Gastroesophageal sphincter (tissue), 4 donors: Measurements from ENCODE around the gene FNDC5. TPM values are rescaled to one million over a fixed set of nuclear protein-coding genes. Genes with fewer than 3 reads are reported as not detected.

Source experiments
- ATAC-seq: fragments of 150-250 bp; one replicate; pipeline ENCODE4 v1.9.1; 2016; ENCODE audit warnings: mild to moderate bottlenecking, moderate library complexity
- H3K27ac ChIP-seq, 4 donors: fragments of 200-600 bp; sonication (generic) in 3 of 4; 1 replicate in 3 of 4; 2 replicates in 1 of 4; pipeline ENCODE4 v1.5.1; 2016 to 2019
- H3K27me3 ChIP-seq: fragments of 200-600 bp; sonication (generic); one replicate; pipeline ENCODE4 v1.5.1; 2019
- H3K36me3 ChIP-seq, 2 donors: fragments of 200-600 bp; sonication (generic); one replicate each; pipeline ENCODE4 v1.5.1; 2019; ENCODE audit warnings: control low read depth in 1 of 2
- H3K4me1 ChIP-seq, 3 donors: fragments of 200-600 bp; sonication (generic); 1 replicate in 2 of 3; 2 replicates in 1 of 3; pipeline ENCODE4 v1.5.1; 2016 to 2019; ENCODE audit warnings: control low read depth in 2 of 3
- H3K4me3 ChIP-seq, 2 donors: fragments of 200-600 bp; sonication (generic); one replicate each; pipeline ENCODE4 v1.5.1; 2019; ENCODE audit warnings: mild to moderate bottlenecking in 1 of 2, moderate library complexity in 1 of 2
- H3K9me3 ChIP-seq, 3 donors: fragments of 200-600 bp; sonication (generic); one replicate each; pipeline ENCODE4 v1.5.1; 2017 to 2019; ENCODE audit warnings: control low read depth in 2 of 3
- CTCF ChIP-seq, 4 experiments: fragments of 200-600 bp in 2 of 4; fragments of 450-650 bp in 2 of 4; sonication (generic) in 1 of 4; IDR thresholded peaks; one replicate each; pipeline ENCODE4 v1.5.1; 2017 to 2019; ENCODE audit warnings: antibody characterized with exemption in 4 of 4, mild to moderate bottlenecking in 2 of 4, moderate library complexity in 2 of 4
- EP300 ChIP-seq: sonication (generic); formaldehyde crosslinking; IDR thresholded peaks from one replicate; pipeline ENCODE4 v1.6.1; 2017; ENCODE audit warnings: antibody characterized with exemption, mild to moderate bottlenecking
- POLR2A ChIP-seq, 2 donors: fragments of 450-650 bp; IDR thresholded peaks; one replicate each; pipeline ENCODE4 v1.6.1; 2017; ENCODE audit warnings: antibody characterized with exemption in 2 of 2, mild to moderate bottlenecking in 2 of 2, moderate library complexity in 1 of 2
- POLR2AphosphoS5 ChIP-seq: sonication (generic); formaldehyde crosslinking; IDR thresholded peaks from one replicate; pipeline ENCODE4 v1.6.1; 2017; ENCODE audit warnings: antibody characterized with exemption
- WGBS, 2 donors: methylation state at CpG; one replicate each; pipeline ENCODE4 v1.1.5; 2018; ENCODE audit warnings: low coverage in 1 of 2; 5-methylcytosine and 5-hydroxymethylcytosine counted together
- total RNA-seq, 4 donors: library from RNA; depleted of rRNA; stranded (reverse); fragments of >200 nt; gene quantifications; one replicate each; pipeline ENCODE4 v1.1.0, GENCODE V29; 2016

Gene FNDC5
- total RNA-seq, 4 donors from 2014 or later: 7.3 to 11.3 (median 8.9) TPM

- Histone ChIP-seq H3K9me3 (no peaks in the 10 kb centered on the region), H3K27me3 (no peaks in the 10 kb centered on the region), H3K36me3 (no peaks in the 10 kb centered on the region), H3K27ac (no peak overlapping the region), H3K4me3 (no peak overlapping the region), H3K4me1 (peaks cover 0 to 36% (median 9%) of the 10 kb centered on the region in 3 donors)
- TF ChIP-seq POLR2AphosphoS5: no peak
- no peak for TF ChIP-seq POLR2A (IDR thresholded peaks at IDR 0.05)
- no peak for TF ChIP-seq EP300
- TF ChIP-seq CTCF (IDR thresholded peaks at IDR 0.05): no peak
- no peak for ATAC-seq
- WGBS, 2 donors: 73% methylated on average over 3 of the region's 6 CpGs; no CpG with 5 or more reads in 1 of the 2 donors
Observed at GRCh38 chr1:32878183-32878582, 7.5 kb upstream of the FNDC5 start.

- H3K27me3 ChIP-seq: no peaks in the 10 kb centered on the region
- ATAC-seq: no peak
- 58 to 70% methylated on average over 2 to 8 of the region's 13 CpGs for whole genome bisulfite sequencing, 2 donors
- H3K4me1 ChIP-seq: peaks cover 0 to 39% (median 12%) of the 10 kb centered on the region in 3 donors
- H3K4me3 ChIP-seq: no peak overlapping the region
- H3K36me3 ChIP-seq: no peaks in the 10 kb centered on the region
- no peak overlapping the region for H3K27ac ChIP-seq
- TF ChIP-seq EP300 (no peak), CTCF (IDR thresholded peaks at IDR 0.05) (no peak), POLR2A (IDR thresholded peaks at IDR 0.05) (no peak), POLR2AphosphoS5 (no peak)
- H3K9me3 ChIP-seq: no peaks in the 10 kb centered on the region
Observed at GRCh38 chr1:32877211-32878110, 6.7 kb upstream of the FNDC5 start.

- TF ChIP-seq CTCF (IDR thresholded peaks at IDR 0.05) (peak in 3 of 4 experiments; percentile 61 to 83 (median 70)), EP300 (no peak)
- ATAC-seq: no peak
- H3K9me3 ChIP-seq: no peaks in the 10 kb centered on the region
- H3K27ac ChIP-seq: no peak overlapping the region
- no peak overlapping the region for H3K4me3 ChIP-seq
- peaks cover 0 to 39% (median 8%) of the 10 kb centered on the region in 3 donors for H3K4me1 ChIP-seq
- H3K36me3 ChIP-seq: no peaks in the 10 kb centered on the region
- WGBS, 2 donors: 57% methylated on average over 6 of the region's 16 CpGs; no CpG with 5 or more reads in 1 of the 2 donors
- H3K27me3 ChIP-seq: no peaks in the 10 kb centered on the region
Observed at GRCh38 chr1:32876341-32877210, 5.9 kb upstream of the FNDC5 start.

- Histone ChIP-seq H3K9me3 (no peaks in the 10 kb centered on the region), H3K36me3 (no peaks in the 10 kb centered on the region), H3K4me3 (no peak overlapping the region), H3K4me1 (peaks cover 0 to 47% (median 16%) of the 10 kb centered on the region in 3 donors), H3K27me3 (peaks cover 2% of the 10 kb centered on the region), H3K27ac (no peak overlapping the region)
- ATAC-seq: no peak
- WGBS, 2 donors: 60 to 65% methylated on average over 4 to 5 of the region's 5 CpGs
- TF ChIP-seq EP300 (no peak), CTCF (IDR thresholded peaks at IDR 0.05) (no peak), POLR2AphosphoS5 (no peak)
Observed at GRCh38 chr1:32874860-32875752, 4.4 kb upstream of the FNDC5 start.
